NCI-H2107 (cell line): ENCODE data around the gene LRRC61.
"Not testable (repeated sequence)": the region's sequence is repeated elsewhere in the genome, so short reads cannot be mapped to it uniquely, and the experiment has no call there.

Experiments
- DNase-seq: peaks from one replicate; lab custom pipeline; 2025; lab: John Stamatoyannopoulos, UW

The LRRC61 gene

GRCh38 chr7:150322833-150323681 lies at the start of gene LRRC61, which contains the start of gene ACTR3C:
TSS of gene LRRC61 (plus strand) at chr7:150323355. CDS start at chr7:150336862, 13,507 bp downstream.
TSS of gene ACTR3C (minus strand) at chr7:150323545. CDS start at chr7:150295296, 28,249 bp downstream.
- DNase-seq: peak; percentile 19

- not testable (repeated sequence) for DNase-seq
Observed at GRCh38 chr7:150276132-150276695, 46.9 kb upstream of the LRRC61 start.

- not testable (repeated sequence) for DNase-seq
Observed at GRCh38 chr7:150278383-150278782, 44.8 kb upstream of the LRRC61 start.

- not testable (repeated sequence) for DNase-seq
Observed at GRCh38 chr7:150281681-150282403, 41.3 kb upstream of the LRRC61 start.

- DNase-seq: not testable (repeated sequence)
Observed at GRCh38 chr7:150283111-150283510, 40.0 kb upstream of the LRRC61 start.

- not testable (repeated sequence) for DNase-seq
Observed at GRCh38 chr7:150283608-150284007, 39.5 kb upstream of the LRRC61 start.

GRCh38 chr7:150285849-150286754 lies 37.1 kb upstream of the LRRC61 start:
- not testable (repeated sequence) for DNase-seq

GRCh38 chr7:150287815-150288214 lies 35.3 kb upstream of the LRRC61 start:
- not testable (repeated sequence) for DNase-seq

GRCh38 chr7:150288816-150289215 lies 34.3 kb upstream of the LRRC61 start:
- not testable (repeated sequence) for DNase-seq

GRCh38 chr7:150290317-150290716 lies 32.8 kb upstream of the LRRC61 start:
- not testable (repeated sequence) for DNase-seq

- DNase-seq: not testable (repeated sequence)
Observed at GRCh38 chr7:150295027-150295426, 28.1 kb upstream of the LRRC61 start.

- DNase-seq: not testable (repeated sequence)
Observed at GRCh38 chr7:150295614-150296013, 27.5 kb upstream of the LRRC61 start.

GRCh38 chr7:150296802-150297201 lies 26.4 kb upstream of the LRRC61 start:
- not testable (repeated sequence) for DNase-seq

- DNase-seq: not testable (repeated sequence)
Observed at GRCh38 chr7:150297978-150298377, 25.2 kb upstream of the LRRC61 start.

- DNase-seq: not testable (repeated sequence)
Observed at GRCh38 chr7:150302908-150303310, 20.2 kb upstream of the LRRC61 start.

- not testable (repeated sequence) for DNase-seq
Observed at GRCh38 chr7:150304499-150305258, 18.5 kb upstream of the LRRC61 start.

- DNase-seq: not testable (repeated sequence)
Observed at GRCh38 chr7:150305259-150305902, 17.8 kb upstream of the LRRC61 start.

GRCh38 chr7:150305903-150306284 lies 17.3 kb upstream of the LRRC61 start:
- not testable (repeated sequence) for DNase-seq

- not testable (repeated sequence) for DNase-seq
Observed at GRCh38 chr7:150306377-150306776, 16.8 kb upstream of the LRRC61 start.

- no peak for DNase-seq
Observed at GRCh38 chr7:150307129-150307528, 16.0 kb upstream of the LRRC61 start.
